Stomach (tissue), 9 donors: ENCODE measurements around the gene DDX51. TPM values are rescaled to one million over a fixed set of nuclear protein-coding genes. Genes with fewer than 3 reads are reported as not detected.

Source experiments
- DNase-seq, 2 donors: peaks; one replicate each; pipeline versions ENCODE4 v3.0.0 to v3.0.0-alpha.2; 2013 to 2019
- H3K27ac ChIP-seq, 5 donors: fragments of 200-600 bp in 4 of 5; sonication (generic) in 4 of 5; one replicate each; pipeline ENCODE4 v1.5.1; 2013 to 2019; ENCODE audit warnings: mild to moderate bottlenecking in 1 of 5, moderate library complexity in 1 of 5
- H3K27me3 ChIP-seq, 3 donors: fragments of 200-600 bp; sonication (generic); one replicate each; pipeline ENCODE4 v1.5.1; 2017 to 2019; ENCODE audit warnings: mixed run types in 1 of 3
- H3K36me3 ChIP-seq, 4 donors: fragments of 200-600 bp; sonication (generic); 1 replicate in 3 of 4; 2 replicates in 1 of 4; pipeline ENCODE4 v1.5.1; 2016 to 2019
- H3K4me1 ChIP-seq, 4 donors: fragments of 200-600 bp; sonication (generic); one replicate each; pipeline ENCODE4 v1.5.1; 2016 to 2019
- H3K4me3 ChIP-seq, 4 donors: fragments of 200-600 bp; sonication (generic) in 3 of 4; one replicate each; pipeline ENCODE4 v1.5.1; 2016 to 2019; ENCODE audit warnings: mild to moderate bottlenecking in 1 of 4
- H3K9me3 ChIP-seq, 4 donors: fragments of 200-600 bp; sonication (generic); one replicate each; pipeline ENCODE4 v1.5.1; 2016 to 2019
- EP300 ChIP-seq: sonication (generic); formaldehyde crosslinking; IDR thresholded peaks from one replicate; pipeline ENCODE4 v1.6.1; 2017; ENCODE audit warnings: antibody characterized with exemption
- POLR2A ChIP-seq, 4 donors: fragments of 450-650 bp; IDR thresholded peaks; one replicate each; pipeline ENCODE4 v1.6.1; 2016; ENCODE audit warnings: antibody characterized with exemption in 4 of 4, control low read depth in 2 of 4, mild to moderate bottlenecking in 1 of 4, moderate library complexity in 1 of 4
- POLR2AphosphoS5 ChIP-seq, 3 donors: sonication (generic); formaldehyde crosslinking; IDR thresholded peaks; one replicate each; pipeline ENCODE4 v1.6.1; 2016; ENCODE audit warnings: antibody characterized with exemption in 3 of 3
- WGBS, 5 donors: extraction: QIAGEN DNeasy Blood & Tissue Kit in 3 of 5; methylation state at CpG; one replicate each; pipeline versions ENCODE4 v1.1.5 to v1.1.7; 2013 to 2018; 5-methylcytosine and 5-hydroxymethylcytosine counted together
- intact Hi-C: fragments of 100-400 bp; cut with DNase I; formaldehyde crosslinking; loops from one replicate; pipeline ENCODE4 v1.15.1; 2023; ENCODE audit warnings: low total_unique reads
- polyA plus RNA-seq, 3 donors: library from polyadenylated mRNA; stranded (reverse); fragments of 200-250 nt; gene quantifications; one replicate each; pipeline ENCODE4 v1.2.3, GENCODE V29; 2013
- total RNA-seq, 5 donors: library from RNA; depleted of rRNA; stranded (reverse); fragments of >200 nt; gene quantifications; one replicate each; pipeline versions ENCODE4 v1.1.0 to v1.2.3, GENCODE V29; 2014 to 2016
- TF ChIP-seq, protein P1 (sequence below), 7 experiments: fragments of 450-650 bp in 4 of 7; fragments of 200-600 bp in 3 of 7; sonication (generic) in 3 of 7; IDR thresholded peaks; one replicate each; pipeline ENCODE4 v1.5.1; 2016 to 2019; ENCODE audit warnings: antibody characterized with exemption in 7 of 7, control low read depth in 2 of 7, mild to moderate bottlenecking in 1 of 7
- donor health status: healthy with polysubstance abuse.
- donor health status: Bipolar disorder and iron deficiency.
- donor health status: healthy.

The DDX51 gene
- total and polyA plus RNA-seq, 8 donors, result 6.6 to 69.5 (median 13.2) TPM

DNA sequence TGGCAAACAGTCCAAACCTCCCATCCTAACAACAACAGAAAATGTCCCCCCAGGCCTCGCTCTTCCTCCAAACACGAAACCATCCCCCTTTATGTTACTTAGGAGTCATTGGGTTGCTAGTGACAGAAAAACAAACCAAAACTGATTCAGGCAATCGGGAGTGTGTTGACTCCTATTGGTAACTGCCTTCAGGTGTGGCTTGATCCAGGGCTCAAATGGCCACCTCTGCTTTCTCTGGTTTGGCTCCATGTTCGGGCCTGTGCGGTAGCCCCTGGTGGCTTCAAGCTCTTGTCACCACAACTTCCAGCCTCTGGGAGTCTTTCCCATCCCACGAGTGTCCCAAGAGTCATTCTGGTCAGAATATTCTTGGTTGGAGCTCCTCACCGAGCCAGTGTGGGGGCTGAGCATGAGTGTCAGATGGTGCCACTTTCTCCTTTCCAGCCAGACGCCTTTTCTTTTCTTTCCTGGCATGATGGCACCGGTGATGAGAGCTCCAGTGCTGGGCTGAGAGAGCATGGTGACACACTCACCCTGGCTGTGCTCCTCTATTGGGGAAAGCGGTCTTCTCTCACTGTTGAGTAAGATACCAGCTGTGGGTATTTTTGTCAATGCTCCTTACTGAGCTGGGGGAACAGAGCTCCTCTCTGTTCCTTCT, 38.7 kb upstream of the DDX51 start:
- Histone ChIP-seq H3K4me1 (peaks cover 0 to 23% (median 5%) of the 10 kb centered on the region in 4 donors), H3K36me3 (no peaks in the 10 kb centered on the region), H3K27ac (no peak overlapping the region), H3K9me3 (peaks cover 0 to 52% (median 20%) of the 10 kb centered on the region in 4 donors), H3K4me3 (no peak overlapping the region), H3K27me3 (peaks cover 0 to 40% (median 6%) of the 10 kb centered on the region in 3 donors)
- no peak for DNase-seq
- intact Hi-C loops, result no loop called here
- no peak for TF ChIP-seq POLR2A (IDR thresholded peaks at IDR 0.05)
- no peak for TF ChIP-seq POLR2AphosphoS5 (IDR thresholded peaks at IDR 0.05)
- TF ChIP-seq EP300, result no peak
- TF ChIP-seq, protein P1, sequence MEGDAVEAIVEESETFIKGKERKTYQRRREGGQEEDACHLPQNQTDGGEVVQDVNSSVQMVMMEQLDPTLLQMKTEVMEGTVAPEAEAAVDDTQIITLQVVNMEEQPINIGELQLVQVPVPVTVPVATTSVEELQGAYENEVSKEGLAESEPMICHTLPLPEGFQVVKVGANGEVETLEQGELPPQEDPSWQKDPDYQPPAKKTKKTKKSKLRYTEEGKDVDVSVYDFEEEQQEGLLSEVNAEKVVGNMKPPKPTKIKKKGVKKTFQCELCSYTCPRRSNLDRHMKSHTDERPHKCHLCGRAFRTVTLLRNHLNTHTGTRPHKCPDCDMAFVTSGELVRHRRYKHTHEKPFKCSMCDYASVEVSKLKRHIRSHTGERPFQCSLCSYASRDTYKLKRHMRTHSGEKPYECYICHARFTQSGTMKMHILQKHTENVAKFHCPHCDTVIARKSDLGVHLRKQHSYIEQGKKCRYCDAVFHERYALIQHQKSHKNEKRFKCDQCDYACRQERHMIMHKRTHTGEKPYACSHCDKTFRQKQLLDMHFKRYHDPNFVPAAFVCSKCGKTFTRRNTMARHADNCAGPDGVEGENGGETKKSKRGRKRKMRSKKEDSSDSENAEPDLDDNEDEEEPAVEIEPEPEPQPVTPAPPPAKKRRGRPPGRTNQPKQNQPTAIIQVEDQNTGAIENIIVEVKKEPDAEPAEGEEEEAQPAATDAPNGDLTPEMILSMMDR (IDR thresholded peaks at IDR 0.05), result no peak
- 75 to 85% (median 83%) methylated on average over 10 of the region's 10 CpGs for WGBS, 5 donors

DNA sequence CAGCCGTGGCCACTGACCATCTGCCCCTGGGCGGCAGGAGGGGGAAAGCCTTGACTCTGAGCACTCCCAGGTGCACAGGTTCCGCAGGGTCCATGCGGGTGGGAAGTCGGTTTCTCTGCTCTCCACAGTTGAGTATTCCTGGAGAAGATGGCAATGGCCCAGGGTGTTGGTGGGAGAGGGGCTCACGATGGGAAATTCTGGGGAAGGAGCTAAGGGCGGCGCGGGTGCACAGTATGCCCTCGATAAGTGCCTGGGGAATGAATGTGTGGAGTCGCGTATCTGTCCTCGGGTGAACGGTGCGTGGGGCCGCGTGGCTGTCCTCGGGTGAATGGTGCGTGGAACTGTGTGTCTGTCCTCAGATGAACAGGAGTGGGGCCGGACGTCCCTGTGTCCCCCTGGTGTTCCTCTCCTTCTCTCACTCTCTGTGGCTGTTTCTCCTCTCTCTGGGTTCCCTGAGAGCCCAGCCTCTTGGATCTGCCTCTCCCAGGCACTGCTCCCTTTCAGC, 38.1 kb upstream of the DDX51 start:
- H3K9me3 ChIP-seq, result peaks cover 0 to 46% (median 19%) of the 10 kb centered on the region in 4 donors
- TF ChIP-seq POLR2A (IDR thresholded peaks at IDR 0.05), result no peak
- no peak for TF ChIP-seq EP300
- TF ChIP-seq POLR2AphosphoS5 (IDR thresholded peaks at IDR 0.05), result no peak
- TF ChIP-seq, protein P1 (IDR thresholded peaks at IDR 0.05), result no peak
- H3K4me1 ChIP-seq, result peaks cover 0 to 23% (median 5%) of the 10 kb centered on the region in 4 donors
- intact Hi-C loops, result no loop called here
- H3K4me3 ChIP-seq, result no peak overlapping the region
- H3K27ac ChIP-seq, result no peak overlapping the region
- no peaks in the 10 kb centered on the region for H3K36me3 ChIP-seq
- H3K27me3 ChIP-seq, result peaks cover 0 to 43% (median 6%) of the 10 kb centered on the region in 3 donors
- WGBS, 5 donors, result 88 to 95% (median 94%) methylated on average over 18 to 21 of the region's 21 CpGs
- DNase-seq, result no peak

DNA sequence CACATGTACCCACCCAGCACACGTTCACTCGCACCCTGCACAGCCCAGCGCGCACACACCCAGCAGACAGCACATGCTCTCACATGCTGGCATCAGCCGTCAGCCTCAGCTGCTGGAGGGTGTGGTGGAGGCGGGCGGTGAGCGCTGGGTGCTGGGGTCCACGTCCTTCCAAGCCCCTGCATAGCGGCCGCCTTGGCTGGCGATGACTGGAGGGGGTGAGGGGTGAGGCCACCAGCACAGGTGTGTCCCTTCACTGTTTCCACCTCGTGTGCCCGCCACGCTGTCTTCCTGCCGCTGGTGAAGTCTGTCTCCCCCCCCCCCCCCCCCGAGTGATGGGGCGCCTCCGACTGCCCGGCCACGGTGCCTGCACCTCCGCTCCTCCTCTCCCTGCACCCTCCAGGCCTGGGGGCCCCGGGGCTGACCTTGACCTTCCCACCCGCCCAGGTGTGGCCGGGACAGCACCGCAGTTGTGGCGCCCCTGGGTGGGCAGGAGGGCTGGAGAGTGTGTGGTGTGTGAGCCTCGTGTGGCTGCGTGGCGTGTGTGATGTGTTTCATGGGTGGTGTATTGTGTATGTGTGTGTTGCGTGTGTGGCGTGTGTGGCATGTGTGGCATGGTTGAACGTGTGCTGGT, 37.6 kb upstream of the DDX51 start:
- intact Hi-C loops, result no loop called here
- peaks cover 0 to 48% (median 7%) of the 10 kb centered on the region in 3 donors for H3K27me3 ChIP-seq
- H3K27ac ChIP-seq, result no peak overlapping the region
- peaks cover 0 to 17% (median 5%) of the 10 kb centered on the region in 4 donors for H3K4me1 ChIP-seq
- H3K36me3 ChIP-seq, result no peaks in the 10 kb centered on the region
- no peak for DNase-seq
- peaks cover 0 to 40% (median 13%) of the 10 kb centered on the region in 4 donors for H3K9me3 ChIP-seq
- H3K4me3 ChIP-seq, result no peak overlapping the region
- WGBS, 5 donors, result 82 to 91% (median 87%) methylated on average over 12 to 32 of the region's 33 CpGs
- TF ChIP-seq POLR2A (IDR thresholded peaks at IDR 0.05), result no peak
- TF ChIP-seq EP300, result no peak
- TF ChIP-seq, protein P1 (IDR thresholded peaks at IDR 0.05), result no peak
- no peak for TF ChIP-seq POLR2AphosphoS5 (IDR thresholded peaks at IDR 0.05)

DNA sequence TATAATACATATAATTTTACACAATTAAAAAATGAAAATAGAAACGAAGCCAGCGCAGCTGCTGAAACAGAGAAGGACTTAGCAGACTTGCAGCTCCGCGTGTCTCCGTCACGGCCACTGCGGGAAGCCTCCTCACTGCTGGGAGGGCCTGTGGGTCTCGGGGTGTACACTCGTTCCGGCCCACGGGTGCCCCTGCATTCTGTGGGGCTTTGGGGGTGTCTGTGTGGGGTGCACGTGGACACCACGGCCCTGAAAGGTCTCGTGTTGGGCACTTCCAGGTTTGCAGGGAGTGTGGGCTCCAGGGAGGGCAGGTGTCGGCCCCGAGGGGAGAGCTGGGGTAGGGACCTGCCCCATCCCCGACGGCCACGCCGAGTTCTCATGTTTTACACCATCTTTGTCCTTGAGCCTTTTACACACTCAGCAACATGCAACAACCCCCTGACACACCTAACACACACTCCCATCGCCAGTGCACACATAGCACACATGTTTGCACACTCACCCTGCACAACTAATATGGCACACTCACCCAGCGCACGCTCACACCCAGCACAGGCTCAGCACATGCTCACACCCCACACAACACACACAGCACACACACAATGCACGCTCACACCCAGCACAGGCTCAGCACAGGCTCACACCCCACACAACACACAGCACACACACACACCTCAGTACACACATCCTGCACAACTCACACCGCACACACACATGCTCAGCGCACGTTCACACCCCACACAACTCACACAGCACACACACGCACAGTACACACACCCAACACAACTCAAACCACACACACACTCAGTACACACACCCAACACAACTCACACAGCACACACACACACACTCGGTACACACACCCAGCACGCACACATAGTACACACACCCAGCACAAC, 36.8 kb upstream of the DDX51 start:
- no peaks in the 10 kb centered on the region for H3K36me3 ChIP-seq
- DNase-seq, result no peak
- TF ChIP-seq, protein P1 (IDR thresholded peaks at IDR 0.05), result no peak
- TF ChIP-seq POLR2A (IDR thresholded peaks at IDR 0.05) (no peak), POLR2AphosphoS5 (IDR thresholded peaks at IDR 0.05) (no peak), EP300 (no peak)
- no peak overlapping the region for H3K27ac ChIP-seq
- intact Hi-C loops, result no loop called here
- WGBS, 5 donors, result 83 to 90% (median 88%) methylated on average over 30 of the region's 30 CpGs
- H3K9me3 ChIP-seq, result peaks cover 0 to 33% (median 6%) of the 10 kb centered on the region in 4 donors
- H3K27me3 ChIP-seq, result peaks cover 0 to 56% (median 15%) of the 10 kb centered on the region in 3 donors
- peaks cover 0 to 10% (median 7%) of the 10 kb centered on the region in 4 donors for H3K4me1 ChIP-seq
- H3K4me3 ChIP-seq, result no peak overlapping the region
